Ishikawa (cell line): ENCODE measurements around the gene RGS7.

Experiments
- CEBPB ChIP-seq: IDR thresholded peaks from 2 replicates; pipeline ENCODE4 v1.6.1; 2012
- CREB1 ChIP-seq: IDR thresholded peaks from 2 replicates; pipeline ENCODE4 v1.6.1; 2012; ENCODE audit warnings: low read depth
- EGR1 ChIP-seq: IDR thresholded peaks from 2 replicates; pipeline ENCODE4 v1.6.1; 2012
- EP300 ChIP-seq: IDR thresholded peaks from 2 replicates; pipeline ENCODE4 v1.6.1; 2012; ENCODE audit warnings: borderline replicate concordance
- NFIC ChIP-seq: IDR thresholded peaks from 2 replicates; pipeline ENCODE4 v1.6.1; 2012
- RAD21 ChIP-seq: IDR thresholded peaks from 2 replicates; pipeline ENCODE4 v1.6.1; 2012; ENCODE audit warnings: low read depth
- TAF1 ChIP-seq: IDR thresholded peaks from 2 replicates; pipeline ENCODE4 v1.6.1; 2012; ENCODE audit warnings: low read depth, mild to moderate bottlenecking
- TCF12 ChIP-seq: IDR thresholded peaks from 2 replicates; pipeline ENCODE4 v1.6.1; 2012; ENCODE audit warnings: low read depth
- YY1 ChIP-seq: IDR thresholded peaks from 2 replicates; pipeline ENCODE4 v1.6.1; 2012; ENCODE audit warnings: low read depth
- ZBTB7A ChIP-seq: IDR thresholded peaks from 2 replicates; pipeline ENCODE4 v1.6.1; 2012; ENCODE audit warnings: low read depth
- TF ChIP-seq, protein P1 (sequence below): IDR thresholded peaks from 2 replicates; pipeline ENCODE4 v1.6.1; 2012; ENCODE audit warnings: low read depth, mild to moderate bottlenecking
- TF ChIP-seq, protein P2 (sequence below): IDR thresholded peaks from 2 replicates; pipeline ENCODE4 v1.6.1; 2012

DNA sequence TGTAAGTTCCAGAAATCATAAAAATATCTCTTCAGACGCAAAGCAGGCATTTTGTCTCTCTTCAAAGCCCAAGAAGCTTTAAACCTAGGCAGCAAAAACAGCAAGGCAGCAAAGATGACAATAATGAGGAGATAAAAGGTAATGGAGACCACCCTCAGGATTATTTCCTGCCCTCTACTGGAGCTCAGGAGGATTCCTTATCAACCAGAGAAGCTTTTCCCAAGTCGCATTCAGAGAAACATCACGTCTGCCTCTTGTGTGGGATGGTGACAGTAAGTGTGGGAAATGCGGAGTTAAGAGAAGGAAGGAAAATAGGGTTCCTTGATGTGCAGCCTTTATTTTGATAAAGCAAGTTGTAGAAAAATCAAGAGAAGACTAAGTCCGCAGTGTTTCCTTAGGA lies 365.8 kb downstream of the RGS7 start:
- TF ChIP-seq, protein P1, sequence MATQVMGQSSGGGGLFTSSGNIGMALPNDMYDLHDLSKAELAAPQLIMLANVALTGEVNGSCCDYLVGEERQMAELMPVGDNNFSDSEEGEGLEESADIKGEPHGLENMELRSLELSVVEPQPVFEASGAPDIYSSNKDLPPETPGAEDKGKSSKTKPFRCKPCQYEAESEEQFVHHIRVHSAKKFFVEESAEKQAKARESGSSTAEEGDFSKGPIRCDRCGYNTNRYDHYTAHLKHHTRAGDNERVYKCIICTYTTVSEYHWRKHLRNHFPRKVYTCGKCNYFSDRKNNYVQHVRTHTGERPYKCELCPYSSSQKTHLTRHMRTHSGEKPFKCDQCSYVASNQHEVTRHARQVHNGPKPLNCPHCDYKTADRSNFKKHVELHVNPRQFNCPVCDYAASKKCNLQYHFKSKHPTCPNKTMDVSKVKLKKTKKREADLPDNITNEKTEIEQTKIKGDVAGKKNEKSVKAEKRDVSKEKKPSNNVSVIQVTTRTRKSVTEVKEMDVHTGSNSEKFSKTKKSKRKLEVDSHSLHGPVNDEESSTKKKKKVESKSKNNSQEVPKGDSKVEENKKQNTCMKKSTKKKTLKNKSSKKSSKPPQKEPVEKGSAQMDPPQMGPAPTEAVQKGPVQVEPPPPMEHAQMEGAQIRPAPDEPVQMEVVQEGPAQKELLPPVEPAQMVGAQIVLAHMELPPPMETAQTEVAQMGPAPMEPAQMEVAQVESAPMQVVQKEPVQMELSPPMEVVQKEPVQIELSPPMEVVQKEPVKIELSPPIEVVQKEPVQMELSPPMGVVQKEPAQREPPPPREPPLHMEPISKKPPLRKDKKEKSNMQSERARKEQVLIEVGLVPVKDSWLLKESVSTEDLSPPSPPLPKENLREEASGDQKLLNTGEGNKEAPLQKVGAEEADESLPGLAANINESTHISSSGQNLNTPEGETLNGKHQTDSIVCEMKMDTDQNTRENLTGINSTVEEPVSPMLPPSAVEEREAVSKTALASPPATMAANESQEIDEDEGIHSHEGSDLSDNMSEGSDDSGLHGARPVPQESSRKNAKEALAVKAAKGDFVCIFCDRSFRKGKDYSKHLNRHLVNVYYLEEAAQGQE, result no peak
- TF ChIP-seq RAD21 (no peak), ZBTB7A (no peak), EP300 (no peak), CEBPB (no peak), TAF1 (no peak), CREB1 (no peak), EGR1 (no peak), YY1 (no peak), TCF12 (no peak), NFIC (no peak)
- TF ChIP-seq, protein P2, sequence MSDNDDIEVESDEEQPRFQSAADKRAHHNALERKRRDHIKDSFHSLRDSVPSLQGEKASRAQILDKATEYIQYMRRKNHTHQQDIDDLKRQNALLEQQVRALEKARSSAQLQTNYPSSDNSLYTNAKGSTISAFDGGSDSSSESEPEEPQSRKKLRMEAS, result no peak
